GM23338 (cell line): ENCODE data around the gene GDAP1L1. TPM values are rescaled to one million over a fixed set of nuclear protein-coding genes. Genes with fewer than 3 reads are reported as not detected.

Source experiments
- ATAC-seq: fragments of 200-7000 bp; cut with Tn5 transposase; 3 replicates; pipeline ENCODE4 v1.9.1; 2020
- DNase-seq: peaks from one replicate; pipeline ENCODE4 v3.0.0-alpha.2; 2015; ENCODE audit warnings: low spot score
- H2AFZ ChIP-seq: fragments of 200-600 bp; sonication (generic); 2 replicates; pipeline ENCODE4 v1.8.0; 2016; ENCODE audit warnings: antibody characterized with exemption, mild to moderate bottlenecking, moderate library complexity
- H3F3A ChIP-seq: fragments of 200-600 bp; sonication (generic); replicated peaks from 2 replicates; pipeline ENCODE4 v1.8.0; 2017; ENCODE audit warnings: antibody characterized with exemption, mixed run types, low read depth
- H3K27ac ChIP-seq: fragments of 200-600 bp; sonication (generic); 2 replicates; pipeline ENCODE4 v1.6.1; 2016; ENCODE audit warnings: low read depth
- H3K27me3 ChIP-seq: fragments of 200-600 bp; sonication (generic); 2 replicates; pipeline ENCODE4 v1.8.0; 2016; ENCODE audit warnings: mild to moderate bottlenecking, mixed run types, moderate library complexity; ENCODE audit not compliant: insufficient read depth
- H3K36me3 ChIP-seq: fragments of 200-600 bp; sonication (generic); 2 replicates; pipeline ENCODE4 v1.8.0; 2016; ENCODE audit warnings: mild to moderate bottlenecking; ENCODE audit not compliant: insufficient read depth
- H3K4me1 ChIP-seq: fragments of 200-600 bp; sonication (generic); 2 replicates; pipeline ENCODE4 v1.8.0; 2016; ENCODE audit warnings: mild to moderate bottlenecking, moderate library complexity; ENCODE audit not compliant: insufficient read depth
- H3K4me2 ChIP-seq: fragments of 200-600 bp; sonication (generic); 2 replicates; pipeline ENCODE4 v1.7.1; 2017; ENCODE audit warnings: mixed run types
- H3K4me3 ChIP-seq: fragments of 200-600 bp; sonication (generic); 2 replicates; pipeline ENCODE4 v1.6.1; 2016; ENCODE audit warnings: mixed run types
- H3K79me2 ChIP-seq: fragments of 200-600 bp; sonication (generic); replicated peaks from 2 replicates; pipeline ENCODE4 v1.8.0; 2017; ENCODE audit warnings: mild to moderate bottlenecking; ENCODE audit not compliant: insufficient read depth
- H3K9me2 ChIP-seq: fragments of 200-600 bp; sonication (generic); 2 replicates; pipeline ENCODE4 v1.8.0; 2017; ENCODE audit not compliant: insufficient read depth
- H4K20me1 ChIP-seq: fragments of 200-600 bp; sonication (generic); replicated peaks from 2 replicates; pipeline ENCODE4 v1.8.0; 2017; ENCODE audit warnings: mild to moderate bottlenecking; ENCODE audit not compliant: insufficient read depth
- H3K27ac Mint-ChIP-seq: 2 replicates; pipeline ENCODE4 v1.8.0; 2020; ENCODE audit warnings: inconsistent platforms, mild to moderate bottlenecking, moderate library complexity, mixed read lengths
- H3K27me3 Mint-ChIP-seq: 3 replicates; pipeline ENCODE4 v1.8.0; 2022; ENCODE audit warnings: low read depth, mild to moderate bottlenecking, moderate library complexity, mixed read lengths, inconsistent platforms; ENCODE audit not compliant: insufficient read depth, poor library complexity
- H3K36me3 Mint-ChIP-seq: 3 replicates; pipeline ENCODE4 v1.8.0; 2021; ENCODE audit warnings: low read depth, mild to moderate bottlenecking, inconsistent platforms, moderate library complexity, mixed read lengths
- H3K4me1 Mint-ChIP-seq: 3 replicates; pipeline ENCODE4 v1.8.0; 2020; ENCODE audit warnings: mild to moderate bottlenecking, inconsistent platforms, mixed read lengths
- H3K4me3 Mint-ChIP-seq: 3 replicates; pipeline ENCODE4 v1.8.0; 2021; ENCODE audit warnings: moderate library complexity, mild to moderate bottlenecking, inconsistent platforms, mixed read lengths
- H3K9me3 Mint-ChIP-seq: 3 replicates; pipeline ENCODE4 v1.8.0; 2020; ENCODE audit warnings: moderate library complexity, mild to moderate bottlenecking, inconsistent platforms, mixed read lengths
- CREB1 ChIP-seq: fragments of 250-450 bp; sonication (Bioruptor Pico); IDR thresholded peaks from 2 replicates; pipeline ENCODE4 v1.5.0; 2020; ENCODE audit warnings: low read depth, mild to moderate bottlenecking, moderate library complexity
- CTCF ChIP-seq, 2 experiments: fragments of 200-600 bp in 1 of 2; sonication (generic) in 1 of 2; conservative IDR thresholded peaks; 2 replicates each; pipeline versions ENCODE4 v1.5.1 to v1.6.1; 2016 to 2017; ENCODE audit warnings: antibody characterized with exemption in 2 of 2, low read depth in 2 of 2, mild to moderate bottlenecking in 2 of 2, moderate library complexity in 1 of 2
- ETS1 ChIP-seq: IDR thresholded peaks from 2 replicates; pipeline ENCODE4 v1.6.1; 2016; ENCODE audit warnings: antibody characterized with exemption
- EZH2 ChIP-seq: fragments of 200-600 bp; sonication (generic); IDR thresholded peaks from one replicate; pipeline ENCODE4 v1.8.0; 2017; ENCODE audit warnings: antibody characterized with exemption, mild to moderate bottlenecking, low read depth; ENCODE audit not compliant: unreplicated experiment
- EZH2phosphoT487 ChIP-seq: fragments of 200-600 bp; sonication (generic); IDR thresholded peaks from one replicate; pipeline ENCODE4 v1.8.1; 2018; ENCODE audit warnings: antibody characterized with exemption; ENCODE audit not compliant: unreplicated experiment
- JUNB ChIP-seq: IDR thresholded peaks from one replicate; pipeline ENCODE4 v1.6.1; 2016; ENCODE audit warnings: antibody characterized with exemption; ENCODE audit not compliant: unreplicated experiment
- NANOG ChIP-seq: IDR thresholded peaks from 2 replicates; pipeline ENCODE4 v1.6.1; 2016; ENCODE audit warnings: antibody characterized with exemption, borderline replicate concordance
- POLR2AphosphoS5 ChIP-seq: IDR thresholded peaks from 2 replicates; pipeline ENCODE4 v1.6.1; 2016; ENCODE audit warnings: antibody characterized with exemption, low read depth
- REST ChIP-seq: IDR thresholded peaks from one replicate; pipeline ENCODE4 v1.6.1; 2018; ENCODE audit warnings: antibody characterized with exemption; ENCODE audit not compliant: unreplicated experiment
- STAT1 ChIP-seq: IDR thresholded peaks from one replicate; pipeline ENCODE4 v1.6.1; 2016; ENCODE audit warnings: antibody characterized with exemption; ENCODE audit not compliant: unreplicated experiment
- ZNF114 ChIP-seq: fragments of 250-450 bp; sonication (Bioruptor Pico); IDR thresholded peaks from 2 replicates; pipeline ENCODE4 v1.5.0; 2020; ENCODE audit warnings: mild to moderate bottlenecking, moderate library complexity
- ZNF331 ChIP-seq: fragments of 250-450 bp; sonication (Bioruptor Pico); IDR thresholded peaks from 2 replicates; pipeline ENCODE4 v1.5.0; 2020; ENCODE audit warnings: low read depth, mild to moderate bottlenecking, moderate library complexity
- ZNF462 ChIP-seq: fragments of 250-450 bp; sonication (Bioruptor Pico); IDR thresholded peaks from 2 replicates; pipeline ENCODE4 v1.5.0; 2020; ENCODE audit warnings: mild to moderate bottlenecking, moderate library complexity
- polyA plus RNA-seq: library from polyadenylated mRNA; unstranded; fragments of >200 nt; fragmentation: Nextera tagmentation; extraction: Ambion mirVana; gene quantifications from 2 replicates; pipeline ENCODE4 v1.2.1, GENCODE V29; 2016
- total RNA-seq: library from RNA; depleted of rRNA; stranded (reverse); fragments of >200 nt; shearing (Covaris generic); gene quantifications from 2 replicates; pipeline ENCODE4 v1.2.3, GENCODE V29; 2014

Gene GDAP1L1
- total and polyA plus RNA-seq, 2 experiments from 2014 or later, result 4.5 to 11.2 TPM

- H2AFZ ChIP-seq, result no peak overlapping the region
- Mint-ChIP-seq H3K27me3 (peaks cover 11% of the 10 kb centered on the region), H3K4me3 (peak overlapping the region; percentile 98), H3K36me3 (peaks cover 16% of the 10 kb centered on the region), H3K9me3 (no peaks in the 10 kb centered on the region; the same call in 2 of the 3 replicates), H3K4me1 (peaks cover 24% of the 10 kb centered on the region; the same call in 2 of the 3 replicates), H3K27ac (0 out of 2 replicates have a peak overlapping the region, but pooled peaks have one; percentile 54)
- peaks cover 26% of the 10 kb centered on the region for H4K20me1 ChIP-seq
- DNase-seq (no peak), ATAC-seq (no peak)
- H3K36me3 ChIP-seq, result peaks cover 16% of the 10 kb centered on the region
- no peak overlapping the region for H3K27ac ChIP-seq
- H3K79me2 ChIP-seq, result peaks cover 78% of the 10 kb centered on the region
- peak overlapping the region; percentile 92 for H3K4me3 ChIP-seq
- no peaks in the 10 kb centered on the region for H3F3A ChIP-seq
- TF ChIP-seq REST, result no peak
- no peak for TF ChIP-seq EZH2
- TF ChIP-seq EZH2phosphoT487, result no peak
- TF ChIP-seq ZNF462, result no peak
- no peak for TF ChIP-seq ETS1
- no peak for TF ChIP-seq POLR2AphosphoS5
- TF ChIP-seq JUNB, result no peak
- no peak for TF ChIP-seq CTCF (conservative IDR thresholded peaks at IDR 0.05; ENCODE audit: low read depth in 2 of 2)
- no peak for TF ChIP-seq CREB1 (CRISPR knock-in tag)
- TF ChIP-seq STAT1, result no peak
- no peak for TF ChIP-seq ZNF114 (CRISPR knock-in tag)
- TF ChIP-seq ZNF331 (CRISPR knock-in tag), result no peak
- no peak for TF ChIP-seq NANOG
- H3K9me2 ChIP-seq, result no peaks in the 10 kb centered on the region
- peak overlapping the region; percentile 86 for H3K4me2 ChIP-seq
- H3K4me1 ChIP-seq, result peaks cover 15% of the 10 kb centered on the region
- no peaks in the 10 kb centered on the region for H3K27me3 ChIP-seq
Observed at GRCh38 chr20:44208165-44208564, 38.9 kb upstream of the GDAP1L1 start.
